LNCAP (cell line): ENCODE measurements around the gene PXMP4.

ENCODE experiments used
- TF ChIP-seq, protein P1 (sequence below): fragments of 450-650 bp; IDR thresholded peaks from 2 replicates; pipeline ENCODE4 v1.5.1; 2017; ENCODE audit warnings: mild to moderate bottlenecking

Gene PXMP4, protein sequence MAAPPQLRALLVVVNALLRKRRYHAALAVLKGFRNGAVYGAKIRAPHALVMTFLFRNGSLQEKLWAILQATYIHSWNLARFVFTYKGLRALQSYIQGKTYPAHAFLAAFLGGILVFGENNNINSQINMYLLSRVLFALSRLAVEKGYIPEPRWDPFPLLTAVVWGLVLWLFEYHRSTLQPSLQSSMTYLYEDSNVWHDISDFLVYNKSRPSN

GRCh38 chr20:33719989-33720709 lies at the start of gene PXMP4:
PXMP4 (minus strand) TSS chr20:33720310; CDS start chr20:33720207, 103 bp downstream.
- TF ChIP-seq, protein P1, sequence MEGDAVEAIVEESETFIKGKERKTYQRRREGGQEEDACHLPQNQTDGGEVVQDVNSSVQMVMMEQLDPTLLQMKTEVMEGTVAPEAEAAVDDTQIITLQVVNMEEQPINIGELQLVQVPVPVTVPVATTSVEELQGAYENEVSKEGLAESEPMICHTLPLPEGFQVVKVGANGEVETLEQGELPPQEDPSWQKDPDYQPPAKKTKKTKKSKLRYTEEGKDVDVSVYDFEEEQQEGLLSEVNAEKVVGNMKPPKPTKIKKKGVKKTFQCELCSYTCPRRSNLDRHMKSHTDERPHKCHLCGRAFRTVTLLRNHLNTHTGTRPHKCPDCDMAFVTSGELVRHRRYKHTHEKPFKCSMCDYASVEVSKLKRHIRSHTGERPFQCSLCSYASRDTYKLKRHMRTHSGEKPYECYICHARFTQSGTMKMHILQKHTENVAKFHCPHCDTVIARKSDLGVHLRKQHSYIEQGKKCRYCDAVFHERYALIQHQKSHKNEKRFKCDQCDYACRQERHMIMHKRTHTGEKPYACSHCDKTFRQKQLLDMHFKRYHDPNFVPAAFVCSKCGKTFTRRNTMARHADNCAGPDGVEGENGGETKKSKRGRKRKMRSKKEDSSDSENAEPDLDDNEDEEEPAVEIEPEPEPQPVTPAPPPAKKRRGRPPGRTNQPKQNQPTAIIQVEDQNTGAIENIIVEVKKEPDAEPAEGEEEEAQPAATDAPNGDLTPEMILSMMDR: no peak

DNA sequence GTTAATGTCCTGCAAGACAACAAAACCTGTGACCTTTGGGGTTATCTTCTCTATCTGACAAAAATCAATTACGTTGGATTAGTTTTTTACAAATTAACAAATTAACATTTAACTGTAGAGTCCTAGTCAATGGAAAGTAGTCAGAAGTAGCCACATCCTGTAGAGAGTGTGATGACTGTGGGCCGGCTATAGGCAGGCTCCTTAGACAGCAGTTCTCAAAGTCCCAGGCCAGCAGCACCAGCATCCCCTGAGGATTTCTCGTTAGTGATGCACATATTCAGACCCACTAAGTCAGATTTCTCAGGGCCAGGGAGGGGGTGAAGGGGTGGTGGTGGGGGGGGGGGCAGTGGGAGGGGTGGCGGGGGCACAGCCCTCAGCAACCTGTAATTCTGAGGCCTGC lies 48.9 kb upstream of the PXMP4 start:
- TF ChIP-seq, protein P1: no peak

DNA sequence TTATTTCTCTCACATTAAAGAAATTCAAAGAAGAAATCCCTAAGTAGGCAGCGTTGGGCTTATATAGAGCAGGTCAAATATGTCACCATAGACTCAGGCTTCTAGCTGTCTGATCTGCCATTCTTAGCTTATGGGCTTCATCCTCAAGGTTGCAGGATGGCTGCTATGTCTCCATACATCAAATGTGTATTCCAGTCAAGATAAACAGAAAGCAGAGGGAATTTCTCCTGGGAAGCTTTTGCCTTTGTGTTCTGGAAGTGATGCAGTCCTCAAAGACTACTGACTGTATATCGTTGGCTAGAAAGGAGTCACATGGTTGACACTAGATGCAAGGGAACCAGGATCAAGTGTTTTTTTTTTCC lies 47.6 kb upstream of the PXMP4 start:
- TF ChIP-seq, protein P1: no peak

- TF ChIP-seq, protein P1: no peak
These were observed 46.6 kb upstream of the PXMP4 start for GRCh38 chr20:33766686-33767085.

DNA sequence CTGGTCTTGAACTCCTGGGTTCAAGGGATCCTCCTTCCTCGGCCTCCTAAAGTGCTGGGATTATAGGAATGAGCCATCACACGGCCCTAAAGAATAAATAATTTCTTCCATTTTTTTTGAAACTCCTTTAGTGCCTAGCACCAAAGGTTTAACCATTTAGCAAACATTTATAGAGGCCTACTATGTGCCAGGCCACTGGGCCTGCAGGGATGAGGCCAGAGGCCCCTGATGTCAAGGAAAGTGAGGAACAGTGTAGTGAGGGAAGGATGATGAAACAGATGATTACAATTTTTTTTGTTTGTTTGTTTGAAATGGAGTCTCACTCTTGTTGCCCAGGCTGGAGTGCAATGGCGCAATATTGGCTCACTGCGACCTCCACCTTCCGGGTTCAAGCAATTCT lies 45.5 kb upstream of the PXMP4 start:
- TF ChIP-seq, protein P1: no peak

DNA sequence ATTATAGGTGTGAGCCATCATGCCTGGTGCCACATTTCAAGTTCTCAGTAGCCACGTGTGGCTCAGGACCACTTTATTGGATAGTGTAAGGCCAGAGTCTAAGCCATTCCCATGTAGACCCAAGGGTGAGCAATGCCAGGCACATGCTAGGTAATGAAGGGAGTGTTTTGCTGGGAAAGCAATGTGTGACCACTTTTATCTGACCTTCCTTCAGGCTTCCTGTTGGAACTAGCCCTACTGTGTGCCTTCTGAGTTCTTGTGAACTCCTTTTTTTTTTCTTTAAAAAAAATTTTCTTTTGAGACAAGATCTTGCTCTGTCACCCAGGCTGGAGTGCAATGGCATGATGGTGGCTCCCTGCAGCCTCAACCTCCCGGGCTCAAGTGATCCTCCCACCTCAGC lies 45.0 kb upstream of the PXMP4 start:
- TF ChIP-seq, protein P1: no peak

DNA sequence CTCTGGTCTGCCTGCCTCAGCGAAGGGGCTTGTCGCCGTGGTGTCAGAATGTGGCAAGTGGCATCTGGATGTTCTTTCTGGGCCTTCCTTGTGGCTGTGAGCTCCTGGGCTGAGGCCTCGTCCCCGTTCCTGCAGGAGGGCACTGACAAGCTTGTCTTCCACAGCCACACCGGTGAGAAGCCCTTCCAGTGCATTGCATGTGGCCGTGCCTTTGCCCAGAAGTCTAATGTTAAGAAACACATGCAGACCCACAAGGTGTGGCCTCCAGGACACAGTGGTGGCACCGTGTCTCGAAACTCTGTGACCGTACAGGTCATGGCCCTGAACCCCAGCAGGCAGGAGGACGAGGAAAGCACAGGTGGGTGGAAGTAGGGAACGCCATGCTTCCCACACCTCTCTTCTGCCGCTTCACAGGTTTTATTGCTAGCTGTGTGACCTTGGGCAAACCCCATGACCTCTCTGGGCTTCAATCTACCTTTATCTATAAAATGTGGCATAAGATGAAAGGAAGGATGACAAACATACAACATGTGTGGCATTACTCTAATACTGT lies 41.7 kb upstream of the PXMP4 start:
- TF ChIP-seq, protein P1: no peak
